UCSD-AML1 (cell line): ENCODE results near the gene ST6GALNAC3.

ENCODE experiments used
- DNase-seq: peaks from one replicate; lab custom pipeline; 2025; ENCODE audit not compliant: unreplicated experiment; lab: John Stamatoyannopoulos, UW

Gene ST6GALNAC3

GRCh38 chr1:76186554-76187170 is 112.1 kb downstream of the ST6GALNAC3 start:
- DNase-seq, result no peak

GRCh38 chr1:76187436-76187835 is 112.9 kb downstream of the ST6GALNAC3 start:
- no peak for DNase-seq

DNA sequence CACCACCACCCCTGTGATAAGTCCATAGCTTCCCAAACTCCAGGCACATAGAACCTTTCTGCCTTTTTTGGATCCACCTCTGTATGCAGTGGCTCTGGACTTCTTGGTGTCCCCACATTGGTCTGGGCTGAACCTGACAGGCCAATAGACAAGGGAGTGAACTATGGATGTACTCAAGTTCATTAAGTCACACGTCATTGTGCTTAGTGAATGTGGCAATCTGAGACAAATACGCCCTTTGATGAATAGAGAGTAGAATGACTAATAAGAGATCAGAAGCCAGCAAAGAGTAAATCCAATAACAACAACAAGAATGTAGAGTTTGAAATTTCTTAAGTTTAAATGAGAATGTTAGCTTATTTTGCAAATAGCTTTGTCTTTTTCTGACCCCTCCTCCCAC is 114.8 kb downstream of the ST6GALNAC3 start:
- DNase-seq, result no peak

DNA sequence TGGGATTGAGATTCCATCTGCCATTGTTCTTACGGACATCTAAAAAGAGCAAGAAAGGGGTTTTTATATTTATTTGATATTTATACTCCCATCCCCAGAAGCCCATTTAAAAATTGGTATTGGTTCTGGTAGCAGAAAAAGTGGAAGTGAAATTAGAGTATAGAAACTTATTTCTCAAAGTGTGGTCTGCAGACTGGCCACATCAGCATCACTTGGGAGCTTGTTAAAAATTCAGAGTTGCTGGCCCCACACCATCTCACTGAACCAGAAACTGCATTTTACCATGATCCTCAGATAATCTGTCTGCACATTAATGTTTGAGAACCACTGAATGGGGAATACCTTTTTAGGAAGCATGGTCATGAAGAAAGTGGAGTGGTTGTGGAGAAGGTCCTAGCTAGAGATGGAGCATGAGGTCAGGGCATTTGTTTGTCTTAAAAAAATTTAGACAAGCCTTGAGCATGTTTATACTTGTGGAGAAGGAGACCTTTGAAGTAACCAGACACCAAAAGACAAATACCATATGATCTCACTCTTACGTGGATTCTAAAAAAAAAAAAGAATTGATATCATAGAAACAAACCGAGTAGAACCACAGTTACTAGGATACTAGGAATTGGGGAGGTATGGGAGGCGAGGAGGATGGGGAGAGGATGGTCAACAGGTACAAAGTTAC is 116.3 kb downstream of the ST6GALNAC3 start:
- DNase-seq, result no peak

DNA sequence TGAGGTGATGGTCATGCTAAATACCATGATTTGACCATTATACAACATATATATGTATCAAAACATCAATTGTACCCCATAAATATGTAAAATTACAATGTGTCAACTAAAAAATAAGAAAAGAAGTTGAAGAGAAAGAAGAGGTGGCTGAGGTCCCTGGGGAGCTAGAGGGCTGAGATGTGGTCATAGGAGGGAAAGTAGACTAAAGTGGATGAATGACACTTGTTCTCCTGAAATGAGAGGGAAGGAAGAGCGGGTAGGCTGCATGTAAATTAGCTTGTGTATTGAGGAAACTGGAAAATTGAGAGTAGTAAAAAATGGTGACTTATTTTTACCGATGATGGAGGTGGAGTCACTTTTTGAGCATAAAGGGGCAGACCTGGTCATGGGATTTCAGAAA is 117.0 kb downstream of the ST6GALNAC3 start:
- no peak for DNase-seq

GRCh38 chr1:76198452-76198851 is 123.9 kb downstream of the ST6GALNAC3 start:
- DNase-seq, result no peak

DNA sequence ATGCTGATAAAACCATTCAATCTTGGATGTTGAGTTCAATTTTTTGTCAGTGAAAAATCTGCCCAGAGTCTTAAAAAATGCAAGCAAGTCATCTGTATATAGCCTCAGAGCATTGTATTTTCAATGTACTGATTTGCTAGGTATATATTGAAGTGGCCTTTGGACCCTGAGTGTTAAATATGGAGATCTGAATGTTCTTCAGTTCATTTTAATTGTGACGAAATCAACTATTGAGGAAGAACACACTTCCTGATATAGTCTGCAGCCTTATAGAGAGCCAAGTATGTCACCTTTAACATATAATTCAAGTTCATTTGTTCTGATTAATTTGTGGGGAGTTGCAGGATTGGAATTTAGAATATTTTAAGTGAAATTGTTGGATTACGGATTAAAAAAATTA is 128.1 kb downstream of the ST6GALNAC3 start:
- no peak for DNase-seq

GRCh38 chr1:76203127-76203526 is 128.6 kb downstream of the ST6GALNAC3 start:
- no peak for DNase-seq

GRCh38 chr1:76209238-76209637 is 134.7 kb downstream of the ST6GALNAC3 start:
- DNase-seq, result no peak

DNA sequence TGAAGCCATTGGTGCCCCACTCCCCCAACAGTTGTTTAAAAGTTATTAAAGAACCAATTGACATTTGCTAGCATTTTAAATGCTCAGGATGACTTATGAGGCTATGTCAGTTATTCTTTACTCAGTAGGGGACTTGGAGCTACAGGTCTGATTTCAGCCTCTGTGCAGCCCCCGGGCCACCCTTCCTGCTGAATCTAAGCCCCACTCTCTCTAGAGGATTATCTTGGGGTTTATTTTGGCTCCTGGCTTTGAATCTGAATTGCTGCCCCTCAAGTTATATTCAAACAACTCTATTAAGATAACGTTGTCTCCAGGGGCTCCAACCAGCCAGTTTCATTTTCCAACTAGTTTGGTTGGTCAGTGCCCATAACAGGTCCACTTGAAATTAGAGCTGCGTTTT is 135.1 kb downstream of the ST6GALNAC3 start:
- no peak for DNase-seq

DNA sequence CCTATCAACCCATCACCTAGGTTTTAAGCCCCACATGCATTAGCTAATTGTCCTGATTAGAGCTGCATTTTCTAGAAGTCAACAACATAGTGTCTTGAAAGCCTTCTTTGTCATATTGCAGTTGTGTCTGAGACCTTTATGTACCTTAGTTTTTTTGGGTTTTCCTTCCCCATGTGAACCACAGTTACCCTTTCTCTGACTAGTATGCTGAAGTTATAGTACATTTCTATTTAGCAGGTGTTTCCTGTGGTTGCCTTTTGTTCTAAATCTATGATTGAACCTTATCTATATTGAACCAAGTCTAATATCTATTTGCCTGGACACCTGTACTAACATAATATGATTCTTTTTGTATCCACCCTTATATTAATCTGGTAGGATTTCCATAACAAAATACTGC is 135.6 kb downstream of the ST6GALNAC3 start:
- no peak for DNase-seq

DNA sequence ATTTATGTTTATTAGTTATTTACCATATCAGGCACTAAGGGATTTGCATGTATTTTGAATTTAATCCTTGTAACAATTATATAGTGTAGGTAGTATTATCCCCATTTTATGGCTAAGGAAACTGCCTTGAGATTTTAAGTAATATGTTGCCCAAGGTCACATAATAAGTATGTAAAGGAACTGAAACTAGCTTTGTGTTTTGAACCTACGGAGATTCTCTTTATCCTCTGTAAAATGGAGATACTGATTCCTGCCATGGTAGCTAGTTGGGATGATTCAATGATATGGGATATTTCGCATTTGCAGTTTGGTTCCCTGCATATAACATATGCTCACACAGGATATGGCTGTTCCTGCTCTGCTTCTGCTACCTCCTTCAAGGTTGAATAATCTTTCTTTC is 144.3 kb downstream of the ST6GALNAC3 start:
- no peak for DNase-seq

- no peak for DNase-seq
Observed at GRCh38 chr1:76219366-76219818, 144.8 kb downstream of the ST6GALNAC3 start.

DNA sequence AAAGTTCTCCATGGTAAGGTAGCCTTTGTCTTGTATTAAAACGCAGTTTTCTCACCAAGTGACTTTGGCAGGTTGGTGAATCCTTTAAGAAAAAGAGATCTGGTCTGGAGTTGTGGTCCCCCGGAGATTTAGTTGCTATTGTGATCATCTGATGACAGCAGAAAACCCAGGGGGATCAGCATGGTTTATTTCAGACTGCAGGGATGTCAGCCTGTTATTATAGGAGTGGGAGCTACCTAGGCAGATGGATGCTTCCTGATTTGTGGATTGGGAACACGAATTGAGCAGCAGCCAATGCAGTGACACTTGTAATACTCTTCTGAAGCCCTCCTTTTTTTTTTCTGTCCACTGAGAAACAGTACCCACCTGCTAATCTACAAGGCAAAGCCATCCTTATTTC is 150.2 kb downstream of the ST6GALNAC3 start:
- DNase-seq, result no peak

DNA sequence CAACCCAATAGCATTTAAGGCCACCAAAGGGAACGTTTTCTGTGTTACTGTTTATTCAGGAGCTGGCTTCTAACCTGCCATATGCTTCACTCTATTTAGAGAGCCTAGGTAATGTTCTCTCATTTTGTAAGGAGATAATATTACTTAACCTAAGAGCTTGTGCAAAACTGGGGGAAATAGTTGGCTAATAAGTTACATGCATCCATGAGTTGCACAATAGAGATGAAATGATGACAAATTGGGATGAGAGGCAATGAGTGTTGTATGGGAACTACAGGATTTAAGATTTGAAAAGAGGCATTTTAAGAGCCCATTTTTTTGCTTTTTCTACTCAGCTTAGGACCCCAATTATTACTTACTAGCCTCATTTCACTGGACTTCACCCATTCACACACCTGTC is 151.0 kb downstream of the ST6GALNAC3 start:
- DNase-seq, result no peak

- no peak for DNase-seq
Observed at GRCh38 chr1:76227621-76228020, 153.1 kb downstream of the ST6GALNAC3 start.

GRCh38 chr1:76229279-76230005 is 154.9 kb downstream of the ST6GALNAC3 start:
- no peak for DNase-seq

DNA sequence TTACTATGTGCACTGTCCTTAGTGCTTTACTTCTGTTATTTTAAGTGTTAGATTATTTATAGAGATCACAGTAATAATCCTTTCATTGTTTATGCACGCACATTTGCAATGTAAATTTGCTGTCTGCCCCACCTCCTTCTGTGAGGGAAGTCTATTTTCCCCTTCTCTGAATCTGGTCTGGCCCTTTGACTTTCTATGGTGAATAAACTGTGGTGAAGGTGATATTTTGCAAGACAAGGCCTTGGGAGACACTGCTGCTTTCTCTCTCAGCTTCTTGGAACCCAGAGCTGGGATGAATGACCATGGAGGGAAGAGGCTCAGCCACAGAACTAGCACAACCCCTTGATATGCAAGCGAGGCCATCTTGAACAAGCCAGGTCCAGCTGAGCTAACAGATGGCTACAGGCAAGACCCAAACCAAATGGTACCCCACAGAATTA is 156.3 kb downstream of the ST6GALNAC3 start:
- DNase-seq, result no peak

- DNase-seq, result no peak
Observed at GRCh38 chr1:76231320-76231719, 156.8 kb downstream of the ST6GALNAC3 start.

- no peak for DNase-seq
Observed at GRCh38 chr1:76232666-76233065, 158.1 kb downstream of the ST6GALNAC3 start.

DNA sequence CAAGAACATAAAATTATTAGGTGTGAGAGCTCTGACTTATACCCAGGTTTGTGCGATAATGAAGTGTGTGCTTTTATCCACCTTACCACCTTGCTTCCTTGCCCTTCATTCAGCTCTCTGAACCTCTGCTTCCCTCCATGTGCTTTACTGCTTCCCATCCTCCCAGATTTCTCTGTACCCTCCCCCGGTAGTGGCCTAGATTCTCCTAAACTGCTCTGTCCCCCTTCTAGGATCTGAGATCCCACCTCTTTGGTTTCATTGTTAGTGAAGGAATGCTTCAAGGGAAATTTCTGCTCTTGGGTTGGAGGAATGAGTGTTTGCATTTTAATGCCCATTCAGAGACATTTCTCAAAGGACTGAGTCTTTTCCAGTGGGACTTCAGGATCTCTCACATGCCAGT is 159.5 kb downstream of the ST6GALNAC3 start:
- DNase-seq, result no peak

GRCh38 chr1:76237211-76237610 is 162.7 kb downstream of the ST6GALNAC3 start:
- DNase-seq, result no peak
